Epidermal melanocyte (primary cell): ENCODE results near the gene SEZ6L2.

ENCODE experiments used
- DNase-seq: peaks from one replicate; pipeline ENCODE4 v3.0.0; 2011; ENCODE audit warnings: low spot score; ENCODE audit not compliant: insufficient read length

Gene SEZ6L2

DNA sequence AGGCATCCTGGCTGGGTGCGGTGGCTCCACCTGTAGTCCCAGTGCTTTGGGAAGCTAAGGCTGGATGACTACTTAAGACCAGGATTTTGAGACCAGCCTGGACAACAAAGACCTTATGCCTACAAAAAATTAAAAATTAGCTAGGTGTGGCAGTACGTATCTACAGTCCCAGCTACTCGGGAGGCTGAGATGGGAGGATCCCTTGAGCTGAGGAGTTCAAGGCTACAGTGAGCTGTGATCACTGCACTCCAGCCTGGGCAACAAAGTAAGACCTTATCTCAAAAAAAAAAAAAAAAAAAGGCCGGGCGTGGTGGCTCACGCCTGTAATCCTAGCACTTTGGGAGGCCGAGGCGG is 73.0 kb downstream of the SEZ6L2 start:
- DNase-seq: no peak

DNA sequence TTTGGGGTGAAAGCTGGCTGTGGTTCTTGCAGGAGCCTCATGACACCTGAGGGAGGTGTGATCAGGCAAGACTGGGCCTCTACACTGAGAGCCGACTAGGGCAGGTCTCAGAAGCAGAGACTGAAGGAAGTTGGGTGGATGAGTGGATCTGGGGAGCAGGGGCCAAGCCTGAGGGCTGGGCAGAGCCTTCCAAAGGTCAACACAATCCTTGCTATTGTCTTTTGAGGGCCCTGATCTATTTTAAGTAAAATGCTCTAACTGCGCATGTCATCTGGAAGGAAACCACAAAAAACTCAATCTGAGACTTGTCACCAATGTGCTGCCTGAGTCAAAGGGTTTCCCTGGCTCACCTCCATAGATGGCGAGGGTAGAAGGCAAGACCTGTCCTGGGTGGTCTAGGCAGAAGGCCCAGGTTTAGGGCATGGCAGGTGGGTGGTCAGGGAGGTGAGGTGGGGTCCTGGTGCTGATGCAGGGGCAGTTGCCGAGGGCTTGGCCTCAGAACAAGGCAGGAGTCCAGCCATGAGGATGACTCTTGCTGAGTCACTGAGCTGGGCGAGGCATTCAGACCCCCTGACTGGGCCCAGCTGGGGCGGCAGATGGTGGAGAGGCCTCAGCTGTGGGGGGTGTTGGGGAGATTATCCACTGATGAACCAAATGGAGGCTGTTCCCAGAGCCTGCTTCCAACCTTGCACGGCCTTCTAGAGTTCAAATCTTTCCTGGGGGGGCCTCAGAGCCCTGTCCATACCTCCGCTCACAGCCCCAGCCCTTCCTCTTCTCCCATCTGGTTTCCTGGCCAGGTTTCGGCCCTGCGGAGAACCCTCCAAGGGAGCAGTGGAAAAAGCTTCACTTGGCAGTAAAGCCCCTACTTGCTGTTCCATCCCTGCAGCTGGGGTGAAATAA is 74.0 kb downstream of the SEZ6L2 start:
- DNase-seq: no peak

DNA sequence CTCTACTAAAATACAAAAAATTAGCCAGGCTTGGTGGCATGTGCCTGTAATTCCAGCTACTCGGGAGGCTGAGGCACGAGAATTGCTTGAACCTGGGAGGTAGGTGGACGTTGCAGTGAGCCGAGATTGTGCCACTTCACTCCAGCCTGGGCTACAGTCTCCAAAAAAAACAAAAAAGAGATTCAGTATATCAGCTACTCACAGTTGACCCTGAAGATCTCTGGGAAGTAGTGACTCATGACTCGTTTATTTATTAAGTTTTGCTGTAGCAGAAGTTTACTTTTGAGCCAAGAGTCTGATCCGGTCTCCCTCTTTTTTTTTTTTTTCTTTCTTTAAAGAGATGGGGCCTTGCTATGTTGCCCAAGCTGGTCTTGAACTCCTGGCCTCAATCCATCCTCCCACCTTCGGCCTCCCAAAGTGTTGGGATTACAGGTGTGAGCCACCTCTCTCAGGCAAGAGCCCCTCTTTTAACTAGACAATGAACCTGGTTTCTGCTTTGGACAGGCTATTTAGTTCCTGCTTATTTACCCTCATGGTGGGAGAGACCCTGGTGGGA is 74.7 kb downstream of the SEZ6L2 start:
- DNase-seq: no peak

DNA sequence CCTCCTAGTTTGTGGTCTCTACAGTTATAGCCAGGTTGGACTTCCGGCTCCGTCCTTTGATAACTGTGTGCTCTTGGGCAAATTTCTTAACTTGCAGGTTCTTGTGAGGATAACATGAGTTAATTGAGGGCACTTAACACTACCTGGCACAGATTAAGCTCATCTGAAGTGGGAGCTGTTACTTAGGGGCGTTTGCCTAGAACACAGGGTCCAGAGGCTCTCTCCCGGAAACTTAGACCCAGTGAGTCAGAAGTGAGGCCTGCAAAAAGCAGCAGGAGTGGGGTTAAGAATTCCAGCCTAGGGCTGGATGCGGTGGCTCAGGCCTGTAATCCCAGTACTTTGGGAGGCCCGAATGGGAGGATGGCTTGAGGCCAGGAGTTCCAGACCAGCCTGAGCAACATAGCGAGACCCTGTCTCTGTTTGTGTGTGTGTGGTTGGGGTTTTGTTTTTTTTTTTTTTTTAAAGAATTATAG is 77.7 kb downstream of the SEZ6L2 start:
- DNase-seq: no peak
